ENCODE results near the gene ZBTB33.

- TF ChIP-seq, protein P1, sequence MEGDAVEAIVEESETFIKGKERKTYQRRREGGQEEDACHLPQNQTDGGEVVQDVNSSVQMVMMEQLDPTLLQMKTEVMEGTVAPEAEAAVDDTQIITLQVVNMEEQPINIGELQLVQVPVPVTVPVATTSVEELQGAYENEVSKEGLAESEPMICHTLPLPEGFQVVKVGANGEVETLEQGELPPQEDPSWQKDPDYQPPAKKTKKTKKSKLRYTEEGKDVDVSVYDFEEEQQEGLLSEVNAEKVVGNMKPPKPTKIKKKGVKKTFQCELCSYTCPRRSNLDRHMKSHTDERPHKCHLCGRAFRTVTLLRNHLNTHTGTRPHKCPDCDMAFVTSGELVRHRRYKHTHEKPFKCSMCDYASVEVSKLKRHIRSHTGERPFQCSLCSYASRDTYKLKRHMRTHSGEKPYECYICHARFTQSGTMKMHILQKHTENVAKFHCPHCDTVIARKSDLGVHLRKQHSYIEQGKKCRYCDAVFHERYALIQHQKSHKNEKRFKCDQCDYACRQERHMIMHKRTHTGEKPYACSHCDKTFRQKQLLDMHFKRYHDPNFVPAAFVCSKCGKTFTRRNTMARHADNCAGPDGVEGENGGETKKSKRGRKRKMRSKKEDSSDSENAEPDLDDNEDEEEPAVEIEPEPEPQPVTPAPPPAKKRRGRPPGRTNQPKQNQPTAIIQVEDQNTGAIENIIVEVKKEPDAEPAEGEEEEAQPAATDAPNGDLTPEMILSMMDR (IDR thresholded peaks at IDR 0.05; ENCODE audit: poor library complexity, severe bottlenecking) = no peak
- no peak for TF ChIP-seq MXI1 (conservative IDR thresholded peaks at IDR 0.05; ENCODE audit: poor library complexity, severe bottlenecking)
- no peak for TF ChIP-seq RAD21 (conservative IDR thresholded peaks at IDR 0.05)
- no peak for TF ChIP-seq EP300 (conservative IDR thresholded peaks at IDR 0.05; ENCODE audit: poor library complexity, severe bottlenecking)
- TF ChIP-seq EZH2 (IDR thresholded peaks at IDR 0.05; ENCODE audit: borderline replicate concordance, insufficient read depth, low read length, poor library complexity, severe bottlenecking) = no peak
Observed at GRCh38 chrX:120302434-120302833, 51.8 kb downstream of the ZBTB33 start.
